Body of pancreas (tissue), 4 donors: ENCODE measurements around the gene DDX10.

Source experiments
- CTCF ChIP-seq, 7 experiments: fragments of 450-650 bp in 4 of 7; fragments of 200-600 bp in 3 of 7; sonication (generic) in 3 of 7; IDR thresholded peaks; one replicate each; pipeline ENCODE4 v1.5.1; 2016 to 2019; ENCODE audit warnings: antibody characterized with exemption in 7 of 7
- POLR2A ChIP-seq, 3 donors: fragments of 450-650 bp; IDR thresholded peaks; one replicate each; pipeline ENCODE4 v1.6.1; 2016; ENCODE audit warnings: antibody characterized with exemption in 3 of 3, mild to moderate bottlenecking in 2 of 3

- TF ChIP-seq CTCF (IDR thresholded peaks at IDR 0.05) = no peak
- no peak for TF ChIP-seq POLR2A (IDR thresholded peaks at IDR 0.05)
These were observed 279.0 kb downstream of the DDX10 start for GRCh38 chr11:108943853-108944252.
